K562 (cell line): ENCODE measurements around the gene ATG7. TPM values are rescaled to one million over a fixed set of nuclear protein-coding genes. Genes with fewer than 3 reads are reported as not detected.

Experiments used
- ATAC-seq: fragments of 200-7000 bp; cut with Tn5 transposase; 3 replicates; pipeline ENCODE4 v1.9.1; 2020; ENCODE audit warnings: moderate library complexity
- BruUV-seq: library from RNA; stranded (reverse); fragments of 400-500 nt; replicated peaks from 2 replicates; lab custom pipeline; 2021; lab: Mats Ljungman, UMichigan
- CTCF ChIA-PET: fragments of 300-600 bp; formaldehyde crosslinking; extraction: SDS; loops from one replicate; lab custom pipeline; 2021; ENCODE audit warnings: low intra/inter-chr PET ratio; lab: Yijun Ruan, JAX
- POLR2A ChIA-PET: fragments of 300-600, 350-650 bp; sonication (Branson Sonifier 250); formaldehyde crosslinking; extraction: SDS; loops from one replicate; lab custom pipeline; 2021; ENCODE audit warnings: antibody characterized with exemption, inconsistent platforms; lab: Yijun Ruan, JAX
- DNase-seq, 4 experiments: peaks; one replicate each; pipeline versions ENCODE4 v3.0.0 to v3.0.0-alpha.2; 2011 to 2018; ENCODE audit warnings: low spot score in 3 of 4, mixed read lengths in 3 of 4; ENCODE audit errors: extremely low read depth in 1 of 4
- FAIRE-seq: peaks from 2 replicates; lab custom pipeline; 2011; peaks lifted over from hg19 to GRCh38; lab: Jason Lieb, UNC
- H2AFZ ChIP-seq: 2 replicates; pipeline ENCODE4 v1.6.0; 2011; ENCODE audit warnings: low read depth, low read length, control low read depth, inconsistent platforms
- H3K27ac ChIP-seq: fragments of 200-600 bp; 3 replicates; pipeline ENCODE4 v1.8.0; 2011; ENCODE audit warnings: low read depth, mild to moderate bottlenecking, control low read depth, inconsistent platforms, low read length, moderate library complexity, mixed read lengths; ENCODE audit errors: extremely low read depth
- H3K27me3 ChIP-seq, 2 experiments: fragments of 300-600 bp in 1 of 2; 2 replicates in 1 of 2; 3 replicates in 1 of 2; pipeline versions ENCODE4 v1.6.0 to v1.8.0; 2011; ENCODE audit warnings: inconsistent platforms in 2 of 2, low read length in 2 of 2, mild to moderate bottlenecking in 1 of 2, mixed read lengths in 1 of 2, moderate library complexity in 1 of 2; ENCODE audit not compliant: control insufficient read depth in 2 of 2, insufficient read depth in 2 of 2
- H3K36me3 ChIP-seq: fragments of 300-600 bp; 3 replicates; pipeline ENCODE4 v1.8.0; 2011; ENCODE audit warnings: mild to moderate bottlenecking, low read length, inconsistent platforms; ENCODE audit not compliant: control insufficient read depth, insufficient read depth
- H3K4me1 ChIP-seq, 2 experiments: fragments of 200-600 bp in 1 of 2; replicated peaks in 1 of 2; 2 replicates in 1 of 2; 3 replicates in 1 of 2; pipeline versions ENCODE4 v1.5.1 to v1.8.0; 2011; ENCODE audit warnings: inconsistent platforms in 2 of 2, low read length in 2 of 2, mild to moderate bottlenecking in 1 of 2, mixed read lengths in 1 of 2, moderate library complexity in 1 of 2; ENCODE audit not compliant: control insufficient read depth in 2 of 2, insufficient read depth in 2 of 2
- H3K4me2 ChIP-seq: 2 replicates; pipeline ENCODE4 v1.6.1; 2011; ENCODE audit warnings: low read length, control low read depth, inconsistent platforms, mixed read lengths; ENCODE audit not compliant: insufficient read depth
- H3K4me3 ChIP-seq: fragments of 200-600 bp; sonication (generic), shearing (Covaris generic); 2 replicates; pipeline ENCODE4 v1.5.1; 2016; ENCODE audit warnings: control low read depth, inconsistent platforms
- H3K79me2 ChIP-seq: fragments of 200-600 bp; 3 replicates; pipeline ENCODE4 v1.8.0; 2011; ENCODE audit warnings: low read length, inconsistent platforms; ENCODE audit not compliant: control insufficient read depth, insufficient read depth
- H3K9ac ChIP-seq, 2 experiments: 2 replicates each; pipeline versions ENCODE4 v1.6.0 to v1.6.1; 2011; ENCODE audit warnings: low read depth in 2 of 2, low read length in 2 of 2, control low read depth in 1 of 2, inconsistent platforms in 1 of 2, mild to moderate bottlenecking in 1 of 2, mixed read lengths in 1 of 2; ENCODE audit not compliant: insufficient read depth in 1 of 2
- H3K9me1 ChIP-seq: one replicate; pipeline ENCODE4 v1.6.0; 2011; ENCODE audit warnings: inconsistent platforms, mild to moderate bottlenecking, low read length, moderate library complexity; ENCODE audit not compliant: control insufficient read depth, insufficient read depth
- H3K9me3 ChIP-seq: replicated peaks from 2 replicates; pipeline ENCODE4 v1.5.1; 2011; ENCODE audit warnings: low read depth, low read length, inconsistent platforms; ENCODE audit not compliant: control insufficient read depth, insufficient read depth
- H4K20me1 ChIP-seq: replicated peaks from 2 replicates; pipeline ENCODE4 v1.6.1; 2011; ENCODE audit warnings: low read length, inconsistent platforms, mixed read lengths; ENCODE audit not compliant: control insufficient read depth, insufficient read depth
- ATF3 ChIP-seq, 2 experiments: fragments of 450-650 bp in 1 of 2; sonication (generic) in 1 of 2; formaldehyde crosslinking in 1 of 2; IDR thresholded peaks in 1 of 2; conservative IDR thresholded peaks in 1 of 2; 2 replicates each; pipeline versions ENCODE4 v1.6.1 to v1.8.1; 2016 to 2023; ENCODE audit warnings: mild to moderate bottlenecking in 2 of 2, moderate library complexity in 2 of 2, inconsistent platforms in 1 of 2, missing genetic modification reagents in 1 of 2
- BCLAF1 ChIP-seq, 2 experiments: fragments of 450-650 bp in 1 of 2; IDR thresholded peaks; 2 replicates each; pipeline ENCODE4 v1.6.1; 2011 to 2017; ENCODE audit warnings: low read depth in 2 of 2, antibody characterized with exemption in 1 of 2, borderline replicate concordance in 1 of 2, low read length in 1 of 2, mild to moderate bottlenecking in 1 of 2, mixed read lengths in 1 of 2; ENCODE audit not compliant: control insufficient read depth in 1 of 2
- C11orf30 ChIP-seq: fragments of 450-650 bp; IDR thresholded peaks from 2 replicates; pipeline ENCODE4 v1.6.1; 2016; ENCODE audit warnings: low read depth, mild to moderate bottlenecking
- ELF4 ChIP-seq: fragments of 450-650 bp; formaldehyde crosslinking; IDR thresholded peaks from 2 replicates; pipeline ENCODE4 v1.4.0; 2022; ENCODE audit warnings: missing genetic modification characterization
- GABPA ChIP-seq: fragments of 200-800 bp; sonication (Bioruptor generic); conservative IDR thresholded peaks from 2 replicates; pipeline ENCODE4 v1.6.1; 2016; ENCODE audit warnings: low read depth, missing genetic modification characterization, missing compliant biosample characterization
- GABPB2 ChIP-seq: fragments of 250-450 bp; sonication (Bioruptor Pico); conservative IDR thresholded peaks from 2 replicates; pipeline ENCODE4 v1.5.1; 2021; ENCODE audit warnings: mild to moderate bottlenecking
- HDAC3 ChIP-seq: fragments of 450-650 bp; IDR thresholded peaks from 2 replicates; pipeline ENCODE4 v1.6.1; 2018; ENCODE audit warnings: borderline replicate concordance, mild to moderate bottlenecking, moderate library complexity; ENCODE audit not compliant: partially characterized antibody
- MAFF ChIP-seq: IDR thresholded peaks from 2 replicates; pipeline ENCODE4 v1.6.1; 2012; ENCODE audit warnings: low read length, improper control_type of control experiment
- MAFG ChIP-seq: fragments of 450-650 bp; conservative IDR thresholded peaks from 2 replicates; pipeline ENCODE4 v1.6.1; 2016; ENCODE audit warnings: missing genetic modification characterization, missing compliant biosample characterization
- MAFK ChIP-seq: IDR thresholded peaks from 2 replicates; pipeline ENCODE4 v1.6.1; 2011; ENCODE audit warnings: low read length, improper control_type of control experiment
- MBD2 ChIP-seq: sonication (generic); IDR thresholded peaks from 2 replicates; pipeline ENCODE4 v1.6.1; 2016; ENCODE audit warnings: low read depth, borderline replicate concordance
- NCOA1 ChIP-seq: fragments of 450-650 bp; IDR thresholded peaks from 2 replicates; pipeline ENCODE4 v1.6.1; 2016; ENCODE audit warnings: low read depth
- NFE2L1 ChIP-seq: fragments of 450-650 bp; IDR thresholded peaks from 2 replicates; pipeline ENCODE4 v1.6.1; 2016; ENCODE audit warnings: missing genetic modification characterization, low read depth, mild to moderate bottlenecking, missing compliant biosample characterization, moderate library complexity, borderline replicate concordance
- RBM25 ChIP-seq: fragments of 200-400 bp; formaldehyde crosslinking; IDR thresholded peaks from 2 replicates; pipeline ENCODE4 v1.6.1; 2018; ENCODE audit warnings: low read length, low read depth, moderate library complexity; ENCODE audit not compliant: severe bottlenecking
- TGIF2 ChIP-seq: sonication (generic); formaldehyde crosslinking; IDR thresholded peaks from 2 replicates; pipeline ENCODE4 v1.8.1; 2022; ENCODE audit warnings: mild to moderate bottlenecking, missing genetic modification reagents, moderate library complexity
- THAP12 ChIP-seq: fragments of 250-450 bp; sonication (Bioruptor Pico); IDR thresholded peaks from 2 replicates; pipeline ENCODE4 v1.9.0; 2021; ENCODE audit warnings: mild to moderate bottlenecking, inconsistent platforms
- ZNF316 ChIP-seq: fragments of 450-650 bp; IDR thresholded peaks from 2 replicates; pipeline ENCODE4 v1.6.1; 2016
- WGBS: fragments of 100-300 bp; shearing (Covaris generic); methylation state at CpG from one replicate; pipeline ENCODE4 v1.1.6; 2016; ENCODE audit warnings: low coverage, mixed read lengths; ENCODE audit not compliant: insufficient coverage; ENCODE audit errors: missing lambda C conversion rate; 5-methylcytosine and 5-hydroxymethylcytosine counted together
- in situ Hi-C: fragments of 300-500 bp; cut with MboI; formaldehyde crosslinking; loops from 4 replicates; pipeline ENCODE4 v1.15.0; 2018; ENCODE audit warnings: inconsistent platforms, mixed read lengths
- intact Hi-C: fragments of 100-400 bp; cut with micrococcal nuclease; formaldehyde crosslinking; loops from 2 replicates; pipeline ENCODE4 v1.14.2; 2022
- polyA plus RNA-seq, 8 experiments: library from polyadenylated mRNA; depleted of rRNA in 4 of 8; stranded (reverse) in 5 of 8; unstranded in 3 of 8; fragments of >200 nt; fragmentation: Nextera tagmentation in 2 of 8; fragmentation: Illumina TruSeq in 1 of 8; extraction: Ambion mirVana in 2 of 8; extraction: Trizol in 1 of 8; gene quantifications; 2 replicates each; pipeline versions ENCODE4 v1.2.1 to v1.2.3, GENCODE V29; 2011 to 2014; ENCODE audit warnings: inconsistent platforms in 1 of 8, missing spikeins in 1 of 8
- total RNA-seq, 7 experiments: library from RNA; depleted of rRNA in 6 of 7; stranded (reverse); fragments of >200 nt in 6 of 7; fragmentation: Illumina TruSeq in 2 of 7; extraction: Trizol in 2 of 7; gene quantifications; 2 replicates each; pipeline versions ENCODE4 v1.2.1 to v1.2.3, GENCODE V29; 2011 to 2021; ENCODE audit warnings: low replicate concordance in 1 of 7

ATG7 gene
- total and polyA plus RNA-seq, 9 of the 15 experiments (the other 6 are each of a cell fraction or from before 2014, with no cell fraction given) = 18.3 to 45.3 (median 33.6) TPM

- Histone ChIP-seq H3K4me2 (no peak overlapping the region), H3K27ac (peak overlapping the region; percentile 15; the same call in 1 of the 3 replicates), H2AFZ (no peak overlapping the region), H3K4me3 (no peak overlapping the region), H3K9me3 (no peaks in the 10 kb centered on the region), H3K79me2 (no peaks in the 10 kb centered on the region), H3K9me1 (peaks cover 3% of the 10 kb centered on the region), H3K36me3 (peaks cover 68% of the 10 kb centered on the region), H4K20me1 (no peaks in the 10 kb centered on the region), H3K27me3 (no peaks in the 10 kb centered on the region), H3K4me1 (peaks cover 0 to 12% of the 10 kb centered on the region in 2 experiments; a peak in 3 of 5 replicates), H3K9ac (no peak overlapping the region)
- ChIA-PET POLR2A (interaction anchor here (2.2 kb wide), 1 partner anchor 14 kb away, joined by 5 read pairs; no protein-coding TSS in a partner anchor), CTCF (no interaction called here)
- intact Hi-C loops = no loop called here
- in situ Hi-C loops = no loop called here
- no TSS peak for BruUV-seq
- peak in 1 of 4 experiments; percentile 15 for DNase-seq
- 78% methylated on average over 1 of the region's 1 CpG for WGBS
- ATAC-seq = peak; percentile 52; the same call in 1 of the 3 replicates
- FAIRE-seq = peak; percentile 82
- TF ChIP-seq MAFG (tag) = peak; percentile 97
- TF ChIP-seq NFE2L1 (tag) = peak; percentile 91
- TF ChIP-seq GABPA = no peak
- TF ChIP-seq GABPB2 (CRISPR knock-in tag) = no peak
- TF ChIP-seq HDAC3 = no peak
- no peak for TF ChIP-seq TGIF2 (CRISPR knock-in tag)
- no peak for TF ChIP-seq MBD2
- TF ChIP-seq C11orf30 = peak; percentile 94
- TF ChIP-seq MAFF = peak; percentile 87
- TF ChIP-seq RBM25 = no peak
- TF ChIP-seq ZNF316 = peak; percentile 95
- peak; percentile 27; the same call in 1 of the 2 replicates for TF ChIP-seq ATF3 (IDR thresholded peaks at IDR 0.05)
- no peak for TF ChIP-seq ATF3 (CRISPR knock-in tag; conservative IDR thresholded peaks at IDR 0.05)
- peak; percentile 85 for TF ChIP-seq MAFK
- no peak for TF ChIP-seq ELF4 (CRISPR knock-in tag)
- TF ChIP-seq THAP12 (CRISPR knock-in tag) = no peak
- TF ChIP-seq BCLAF1 (IDR thresholded peaks at IDR 0.05; ENCODE audit: borderline replicate concordance in 1 of 2, control insufficient read depth in 1 of 2, low read depth in 2 of 2, low read length in 1 of 2) = no peak
- TF ChIP-seq NCOA1 = no peak
Measured at GRCh38 chr3:11305509-11305908, 33.3 kb downstream of the ATG7 start.
